ENCODE measurements around the gene SEMA3A.

DNA sequence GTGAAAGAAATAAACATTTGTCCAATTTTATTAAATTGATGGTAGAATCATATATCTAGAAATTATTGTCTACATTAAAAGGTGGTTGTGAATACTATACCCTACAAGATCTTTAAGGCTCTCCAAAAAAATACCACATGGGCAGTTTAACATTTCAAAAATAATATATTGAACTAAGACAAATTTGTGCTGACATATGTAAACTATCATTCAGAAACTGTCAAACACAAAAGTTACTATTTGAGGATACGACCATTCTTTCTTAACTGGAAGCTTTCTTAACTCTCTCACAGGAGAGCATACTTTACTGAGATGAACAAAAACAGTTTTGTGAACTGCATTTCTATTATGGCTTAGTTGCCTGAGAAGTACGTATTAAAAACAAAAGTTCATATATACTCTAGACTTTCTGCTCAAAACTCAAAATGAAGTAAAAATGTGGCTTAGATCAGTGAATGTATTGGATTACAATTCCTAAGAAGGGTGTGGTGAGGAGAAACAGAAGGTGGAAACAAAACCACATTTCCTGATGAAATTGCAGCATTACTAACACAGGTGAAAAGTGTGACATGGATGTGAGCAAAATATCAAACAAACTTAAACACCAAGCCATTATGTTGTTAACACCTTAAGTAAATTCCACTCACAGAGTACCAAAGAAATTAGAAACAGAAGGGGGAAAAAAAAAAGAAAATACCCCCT, 138.5 kb downstream of the SEMA3A start:
- TF ChIP-seq, protein P1, sequence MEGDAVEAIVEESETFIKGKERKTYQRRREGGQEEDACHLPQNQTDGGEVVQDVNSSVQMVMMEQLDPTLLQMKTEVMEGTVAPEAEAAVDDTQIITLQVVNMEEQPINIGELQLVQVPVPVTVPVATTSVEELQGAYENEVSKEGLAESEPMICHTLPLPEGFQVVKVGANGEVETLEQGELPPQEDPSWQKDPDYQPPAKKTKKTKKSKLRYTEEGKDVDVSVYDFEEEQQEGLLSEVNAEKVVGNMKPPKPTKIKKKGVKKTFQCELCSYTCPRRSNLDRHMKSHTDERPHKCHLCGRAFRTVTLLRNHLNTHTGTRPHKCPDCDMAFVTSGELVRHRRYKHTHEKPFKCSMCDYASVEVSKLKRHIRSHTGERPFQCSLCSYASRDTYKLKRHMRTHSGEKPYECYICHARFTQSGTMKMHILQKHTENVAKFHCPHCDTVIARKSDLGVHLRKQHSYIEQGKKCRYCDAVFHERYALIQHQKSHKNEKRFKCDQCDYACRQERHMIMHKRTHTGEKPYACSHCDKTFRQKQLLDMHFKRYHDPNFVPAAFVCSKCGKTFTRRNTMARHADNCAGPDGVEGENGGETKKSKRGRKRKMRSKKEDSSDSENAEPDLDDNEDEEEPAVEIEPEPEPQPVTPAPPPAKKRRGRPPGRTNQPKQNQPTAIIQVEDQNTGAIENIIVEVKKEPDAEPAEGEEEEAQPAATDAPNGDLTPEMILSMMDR (IDR thresholded peaks at IDR 0.05), result no peak
- no peak for TF ChIP-seq POLR2A (IDR thresholded peaks at IDR 0.05)

Data from heart left ventricle (tissue), 13 donors.